CD4-positive, alpha-beta T cell treated with Interferon alpha-2 for 1 hour (primary cell): Measurements from ENCODE around the gene COL4A2.

Experiments
- DNase-seq, 2 donors: peaks; one replicate each; pipeline ENCODE4 v3.0.0-alpha.2; 2020 to 2022

Gene COL4A2

GRCh38 chr13:110323172-110323891 is 16.2 kb downstream of the COL4A2 start:
- DNase-seq = no peak

GRCh38 chr13:110324026-110324749 is 17.1 kb downstream of the COL4A2 start:
- DNase-seq = no peak

GRCh38 chr13:110326263-110326904 is 19.3 kb downstream of the COL4A2 start:
- DNase-seq = no peak

GRCh38 chr13:110327051-110327721 is 20.1 kb downstream of the COL4A2 start:
- DNase-seq = no peak

- DNase-seq = no peak
Observed at GRCh38 chr13:110328573-110328972, 21.5 kb downstream of the COL4A2 start.

GRCh38 chr13:110329258-110329657 is 22.2 kb downstream of the COL4A2 start:
- no peak for DNase-seq

GRCh38 chr13:110329798-110330461 is 22.8 kb downstream of the COL4A2 start:
- no peak for DNase-seq

- DNase-seq = no peak
Observed at GRCh38 chr13:110330491-110331011, 23.5 kb downstream of the COL4A2 start.

- no peak for DNase-seq
Observed at GRCh38 chr13:110331362-110331761, 24.3 kb downstream of the COL4A2 start.

GRCh38 chr13:110332750-110333149 is 25.7 kb downstream of the COL4A2 start:
- DNase-seq = no peak

GRCh38 chr13:110333837-110334236 is 26.8 kb downstream of the COL4A2 start:
- no peak for DNase-seq

GRCh38 chr13:110334256-110334655 is 27.2 kb downstream of the COL4A2 start:
- DNase-seq = no peak

GRCh38 chr13:110334841-110335490 is 27.9 kb downstream of the COL4A2 start:
- no peak for DNase-seq

- DNase-seq = no peak
Observed at GRCh38 chr13:110336108-110336507, 29.0 kb downstream of the COL4A2 start.

- DNase-seq = no peak
Observed at GRCh38 chr13:110336681-110337080, 29.6 kb downstream of the COL4A2 start.

GRCh38 chr13:110337247-110337646 is 30.2 kb downstream of the COL4A2 start:
- DNase-seq = no peak

- no peak for DNase-seq
Observed at GRCh38 chr13:110338441-110339101, 31.5 kb downstream of the COL4A2 start.

- no peak for DNase-seq
Observed at GRCh38 chr13:110339263-110339662, 32.2 kb downstream of the COL4A2 start.

- no peak for DNase-seq
Observed at GRCh38 chr13:110339975-110340550, 33.0 kb downstream of the COL4A2 start.

- DNase-seq = peak; percentile 36 to 59
Observed at GRCh38 chr13:110340812-110341444, 33.8 kb downstream of the COL4A2 start.
